ENCODE results near the gene SLC14A1.
A peak's percentile ranks its signal among the peaks of the same experiment; 100 is the strongest.

Gene SLC14A1

GRCh38 chr18:45722899-45723298 is 1.1 kb upstream of the SLC14A1 start:
- peak; percentile 25 to 78 (median 39) for DNase-seq (ENCODE audit: low read depth in 3 of 3)

DNA sequence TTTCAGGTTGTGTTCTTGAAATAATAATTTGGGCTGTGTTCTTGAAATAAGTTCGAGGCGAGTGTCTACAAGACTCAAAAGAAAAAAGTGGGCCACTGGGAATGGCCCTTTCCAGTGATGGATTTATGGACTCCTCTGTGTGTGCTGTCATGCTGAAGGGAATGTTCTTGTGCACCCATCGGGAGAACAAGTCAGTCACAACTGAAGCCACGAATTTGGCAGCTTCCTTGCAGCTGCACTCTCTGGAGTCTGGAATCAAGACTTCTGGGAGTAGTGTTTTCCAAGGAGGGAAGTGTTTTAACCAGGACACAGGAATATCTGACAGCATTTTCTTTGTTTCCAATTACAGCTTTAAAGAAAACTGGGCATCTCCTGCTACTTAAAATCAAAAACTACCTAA is 620 bp downstream of the SLC14A1 start:
- DNase-seq (ENCODE audit: low read depth in 3 of 3): no peak

DNA sequence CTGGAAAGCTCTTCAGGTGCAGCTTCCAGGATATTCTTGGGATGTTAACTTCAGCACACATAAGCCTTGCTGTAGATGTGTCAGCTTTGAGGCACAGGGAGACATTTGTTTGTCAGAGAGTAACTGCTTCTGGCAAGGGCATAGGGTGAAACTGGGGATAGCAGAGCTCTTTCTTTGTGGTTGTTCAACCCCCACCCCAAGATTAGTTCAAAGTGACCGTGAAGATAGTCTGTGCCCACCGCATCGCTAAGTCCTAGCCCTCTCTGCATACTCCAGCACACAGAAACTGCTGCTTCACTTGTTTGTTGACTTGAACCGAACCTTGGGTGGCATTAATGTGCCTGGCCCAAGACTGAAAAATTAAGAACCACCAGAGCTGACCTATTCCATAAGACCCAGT is 1.4 kb downstream of the SLC14A1 start:
- no peak for DNase-seq (ENCODE audit: low read depth in 3 of 3)

DNA sequence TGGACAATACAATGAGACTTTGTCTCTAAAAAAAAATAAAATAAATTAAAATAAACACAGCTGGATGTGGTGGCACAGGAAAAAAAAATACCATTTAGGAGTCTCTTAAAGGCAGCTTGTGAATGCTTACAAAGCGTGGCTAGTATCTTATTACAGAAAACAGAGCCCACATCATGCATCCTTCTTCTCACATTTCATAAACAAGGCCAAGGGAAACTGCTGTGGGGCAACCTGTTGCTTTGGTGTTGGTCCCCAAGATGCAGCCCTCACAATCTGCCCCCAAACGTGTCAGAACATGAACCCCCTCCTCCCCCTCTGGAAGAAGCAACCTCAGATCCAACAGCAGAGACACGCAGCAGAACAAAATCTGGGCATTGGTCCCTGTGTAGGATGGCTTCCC is 2.6 kb downstream of the SLC14A1 start:
- no peak for DNase-seq (ENCODE audit: low read depth in 3 of 3)

- no peak for DNase-seq (ENCODE audit: low read depth in 3 of 3)
Measured at GRCh38 chr18:45727068-45727467, 3.1 kb downstream of the SLC14A1 start.

- no peak for DNase-seq (ENCODE audit: low read depth in 3 of 3)
Measured at GRCh38 chr18:45728336-45729010, 4.5 kb downstream of the SLC14A1 start.

- no peak for DNase-seq (ENCODE audit: low read depth in 3 of 3)
Measured at GRCh38 chr18:45730832-45731575, 7.0 kb downstream of the SLC14A1 start.

DNA sequence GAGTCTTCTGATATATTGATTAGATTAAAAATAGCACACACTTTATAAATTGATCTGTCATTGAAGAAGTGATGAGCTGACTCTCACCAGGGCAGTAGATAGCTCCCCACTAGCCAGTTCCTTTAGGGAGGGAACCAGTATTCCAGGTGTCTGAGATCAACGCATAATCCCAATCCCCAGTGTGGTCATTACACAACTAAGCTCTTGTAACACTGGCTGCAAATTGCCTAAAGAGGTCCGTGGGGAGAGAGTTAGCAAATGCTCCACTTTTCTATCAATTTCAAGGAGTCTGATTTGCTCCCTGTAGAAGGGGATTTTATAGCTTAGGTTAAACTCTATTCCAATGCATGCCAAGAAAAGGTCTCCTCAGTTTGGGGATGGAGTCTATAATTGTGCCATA is 7.7 kb downstream of the SLC14A1 start:
- DNase-seq (ENCODE audit: low read depth in 3 of 3): no peak

DNA sequence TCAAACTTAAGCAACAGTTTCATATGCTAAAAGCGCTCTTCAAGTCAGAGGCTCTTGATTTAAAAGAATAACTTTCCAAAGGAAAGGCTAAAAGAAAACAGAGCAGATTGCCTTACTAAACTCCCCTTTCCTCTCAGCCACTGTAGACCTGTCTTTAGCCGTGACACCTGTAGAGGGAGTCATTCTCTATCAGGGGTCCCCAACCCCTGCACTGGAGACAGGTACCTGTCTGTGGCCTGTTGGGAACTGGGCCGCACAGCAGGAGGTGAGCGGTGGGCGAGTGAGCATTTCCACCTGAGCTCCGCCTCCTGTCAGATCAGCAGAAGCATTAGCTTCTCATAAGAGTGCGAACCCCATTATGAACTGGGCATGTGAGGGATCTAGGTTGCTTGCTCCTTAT is 9.6 kb downstream of the SLC14A1 start:
- DNase-seq (ENCODE audit: low read depth in 3 of 3): no peak

DNA sequence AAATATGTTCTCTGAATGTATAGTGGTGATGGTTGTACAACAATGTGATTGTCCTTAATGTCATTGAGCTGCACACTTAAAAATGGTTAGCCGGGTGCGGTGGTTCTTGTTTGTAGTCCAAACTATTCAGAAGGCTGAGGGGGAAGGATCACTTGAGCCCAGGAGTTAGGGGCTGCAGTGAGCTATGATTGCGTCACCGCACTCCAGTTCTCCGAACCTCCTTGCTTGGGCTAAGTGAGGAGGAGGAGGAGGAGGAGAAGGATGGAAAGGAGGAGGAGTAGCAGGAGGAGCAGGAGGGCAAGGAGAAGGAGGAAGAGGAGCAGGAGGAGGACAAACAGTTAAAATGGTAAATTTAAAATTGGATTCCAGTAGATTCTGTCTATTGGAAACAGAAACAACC is 10.5 kb downstream of the SLC14A1 start:
- no peak for DNase-seq (ENCODE audit: low read depth in 3 of 3)

GRCh38 chr18:45734944-45735343 is 11.0 kb downstream of the SLC14A1 start:
- DNase-seq (ENCODE audit: low read depth in 3 of 3): no peak

DNA sequence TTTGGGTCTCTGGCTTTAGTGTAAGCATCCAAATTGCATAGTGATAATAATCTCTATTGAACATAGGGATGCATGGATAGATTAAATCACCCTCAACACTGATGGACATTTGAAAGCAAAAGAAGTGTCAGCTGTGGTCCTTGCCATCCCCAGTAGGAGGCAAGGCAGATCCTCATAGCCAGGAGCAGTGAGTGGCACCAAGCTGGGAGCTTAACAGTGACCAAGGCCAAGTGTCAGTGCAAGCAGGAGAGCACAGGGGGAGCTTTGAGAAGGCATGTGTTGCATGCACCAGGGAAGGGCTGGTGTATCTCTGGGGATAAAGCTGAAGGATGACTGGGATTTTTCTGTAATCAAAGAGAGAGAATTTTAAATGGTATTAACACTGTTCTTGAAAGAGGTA is 14.7 kb downstream of the SLC14A1 start:
- no peak for DNase-seq (ENCODE audit: low read depth in 3 of 3)

DNA sequence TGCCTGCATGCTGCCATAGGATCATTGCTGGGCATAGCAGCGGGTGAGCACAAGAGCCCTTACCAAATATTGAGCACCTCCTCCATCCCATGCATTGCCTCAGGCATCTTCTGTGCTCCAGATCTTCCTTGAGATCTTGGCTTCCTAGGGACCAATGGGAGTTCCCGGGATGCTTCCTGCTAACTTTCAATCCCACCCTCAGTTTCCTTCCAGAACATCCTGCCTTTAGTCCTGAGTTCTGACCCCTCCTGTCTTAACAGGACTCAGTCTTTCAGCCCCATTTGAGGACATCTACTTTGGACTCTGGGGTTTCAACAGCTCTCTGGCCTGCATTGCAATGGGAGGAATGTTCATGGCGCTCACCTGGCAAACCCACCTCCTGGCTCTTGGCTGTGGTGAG is 15.3 kb downstream of the SLC14A1 start:
- DNase-seq (ENCODE audit: low read depth in 3 of 3): no peak

DNA sequence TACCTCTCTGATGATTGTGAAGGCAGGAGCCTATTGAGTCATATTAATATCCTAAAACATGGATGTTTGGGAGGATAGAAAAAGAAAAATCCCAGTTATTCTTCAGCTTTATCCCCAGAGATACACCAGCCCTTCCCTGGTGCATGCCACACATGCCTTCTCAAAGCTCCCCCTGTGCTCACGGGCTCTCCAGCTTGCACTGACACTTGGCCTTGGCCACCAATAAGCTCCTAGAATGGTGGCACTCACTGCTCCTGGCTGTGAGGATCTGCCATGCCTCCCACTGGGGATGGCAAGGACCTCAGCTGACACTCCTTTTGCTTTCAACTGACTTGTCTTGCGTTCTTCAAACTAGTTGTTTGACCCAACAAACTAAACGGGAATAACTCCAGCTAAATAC is 15.9 kb downstream of the SLC14A1 start:
- DNase-seq (ENCODE audit: low read depth in 3 of 3): no peak

- DNase-seq (ENCODE audit: low read depth in 3 of 3): no peak
Measured at GRCh38 chr18:45741056-45741455, 17.1 kb downstream of the SLC14A1 start.

DNA sequence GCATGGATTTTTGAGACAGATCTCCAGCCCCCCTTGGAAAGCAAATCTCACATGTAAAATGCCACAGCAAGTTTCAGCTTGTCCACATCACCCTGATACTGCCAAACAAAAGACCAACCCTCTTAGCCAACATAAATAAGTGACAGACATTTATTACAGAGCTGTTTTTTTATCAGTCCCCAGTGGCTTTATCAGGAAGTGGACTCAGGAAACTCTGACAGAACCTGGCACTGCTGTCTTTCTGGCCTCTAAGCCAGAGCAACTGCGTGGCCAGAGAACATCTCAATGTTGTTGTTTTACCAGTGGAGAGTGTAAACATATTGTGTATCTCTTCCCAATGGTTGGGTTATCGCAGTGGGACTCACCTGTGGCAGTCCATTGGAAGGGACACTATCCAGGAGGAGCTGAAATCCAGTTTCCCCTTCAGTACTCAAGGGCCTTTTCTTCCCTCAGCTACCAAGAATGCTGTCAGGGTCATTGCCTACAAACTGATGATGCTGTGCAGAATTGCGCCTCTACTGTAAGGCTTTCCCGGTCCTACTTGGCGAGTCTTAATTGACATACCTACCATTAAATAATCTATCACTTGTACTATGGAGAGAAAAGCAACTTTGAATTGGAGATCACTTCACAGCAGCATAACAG is 22.0 kb downstream of the SLC14A1 start:
- no peak for DNase-seq (ENCODE audit: low read depth in 3 of 3)

DNA sequence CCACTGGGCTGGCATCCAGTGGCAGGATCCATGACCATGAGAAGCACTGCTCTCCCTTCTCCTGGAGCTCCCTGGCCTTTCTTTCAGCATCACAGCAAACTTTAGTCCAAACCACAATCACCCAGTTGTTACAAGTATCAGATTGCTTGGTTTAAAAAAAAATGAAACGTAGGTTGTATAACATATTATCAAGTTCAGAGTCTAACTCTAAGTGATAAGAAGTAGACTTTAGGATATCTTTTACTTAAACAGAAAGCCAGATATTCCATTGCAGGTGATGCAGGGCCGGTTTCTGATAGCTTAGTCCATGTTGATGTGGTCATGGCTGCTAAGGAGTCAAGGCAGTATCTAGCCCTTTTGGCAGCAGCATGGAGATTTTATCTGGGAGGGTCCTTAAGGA is 24.5 kb downstream of the SLC14A1 start:
- DNase-seq (ENCODE audit: low read depth in 3 of 3): no peak

GRCh38 chr18:45749918-45750689 is 26.1 kb downstream of the SLC14A1 start:
- DNase-seq (ENCODE audit: low read depth in 3 of 3): no peak

- no peak for DNase-seq (ENCODE audit: low read depth in 3 of 3)
Measured at GRCh38 chr18:45751766-45752165, 27.8 kb downstream of the SLC14A1 start.

GRCh38 chr18:45752681-45753080 is 28.7 kb downstream of the SLC14A1 start:
- DNase-seq (ENCODE audit: low read depth in 3 of 3): no peak

DNA sequence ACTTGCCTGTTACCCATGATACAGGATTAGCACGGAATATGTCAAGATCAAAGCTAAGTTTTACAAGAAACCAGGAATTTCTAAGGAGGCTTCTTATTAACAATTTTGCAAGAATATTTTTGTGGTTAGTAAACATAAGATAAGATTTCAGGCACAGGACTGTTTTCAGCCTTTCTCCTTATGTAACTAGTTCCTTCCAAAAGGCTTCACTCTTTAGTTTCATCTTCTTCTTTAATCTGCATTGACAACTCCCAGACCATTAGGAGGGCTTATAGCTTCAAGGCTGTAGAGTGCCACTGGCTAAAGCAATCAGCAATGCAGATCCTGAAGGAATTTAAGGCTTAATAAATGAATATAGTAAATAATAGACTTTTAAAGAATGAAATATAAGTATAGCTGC is 29.3 kb downstream of the SLC14A1 start:
- no peak for DNase-seq (ENCODE audit: low read depth in 3 of 3)

- no peak for DNase-seq (ENCODE audit: low read depth in 3 of 3)
Measured at GRCh38 chr18:45755934-45756333, 32.0 kb downstream of the SLC14A1 start.

Measured in stimulated activated CD4-positive, alpha-beta T cell treated with anti-CD3 and anti-CD28 coated beads, TNF-alpha, amount 100 ng/mL, for 24 hours (primary cell).